ENCODE measurements around the gene LSAMP.

DNA sequence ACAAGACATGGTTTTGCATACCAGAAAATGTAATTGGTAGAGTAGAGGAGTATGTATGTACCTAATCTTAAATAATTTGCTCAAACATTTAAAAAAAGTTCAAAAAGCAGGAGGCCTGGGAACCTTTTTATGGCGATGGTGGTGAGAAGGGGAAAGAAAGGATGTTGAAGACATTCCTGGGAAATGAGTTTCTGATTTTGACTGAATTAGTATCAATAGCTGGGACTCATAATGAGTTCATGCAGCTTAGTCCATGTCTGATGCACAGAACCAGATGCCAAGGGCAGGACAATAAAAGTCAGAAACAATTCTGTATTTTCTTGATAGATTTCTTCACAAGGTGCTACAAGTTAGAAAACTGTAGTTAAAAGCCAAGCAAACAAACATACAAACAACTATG lies 426.6 kb downstream of the LSAMP start:
- TF ChIP-seq, protein P1, sequence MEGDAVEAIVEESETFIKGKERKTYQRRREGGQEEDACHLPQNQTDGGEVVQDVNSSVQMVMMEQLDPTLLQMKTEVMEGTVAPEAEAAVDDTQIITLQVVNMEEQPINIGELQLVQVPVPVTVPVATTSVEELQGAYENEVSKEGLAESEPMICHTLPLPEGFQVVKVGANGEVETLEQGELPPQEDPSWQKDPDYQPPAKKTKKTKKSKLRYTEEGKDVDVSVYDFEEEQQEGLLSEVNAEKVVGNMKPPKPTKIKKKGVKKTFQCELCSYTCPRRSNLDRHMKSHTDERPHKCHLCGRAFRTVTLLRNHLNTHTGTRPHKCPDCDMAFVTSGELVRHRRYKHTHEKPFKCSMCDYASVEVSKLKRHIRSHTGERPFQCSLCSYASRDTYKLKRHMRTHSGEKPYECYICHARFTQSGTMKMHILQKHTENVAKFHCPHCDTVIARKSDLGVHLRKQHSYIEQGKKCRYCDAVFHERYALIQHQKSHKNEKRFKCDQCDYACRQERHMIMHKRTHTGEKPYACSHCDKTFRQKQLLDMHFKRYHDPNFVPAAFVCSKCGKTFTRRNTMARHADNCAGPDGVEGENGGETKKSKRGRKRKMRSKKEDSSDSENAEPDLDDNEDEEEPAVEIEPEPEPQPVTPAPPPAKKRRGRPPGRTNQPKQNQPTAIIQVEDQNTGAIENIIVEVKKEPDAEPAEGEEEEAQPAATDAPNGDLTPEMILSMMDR (conservative IDR thresholded peaks at IDR 0.05; ENCODE audit: low read depth, low read length): no peak
- TF ChIP-seq EZH2 (IDR thresholded peaks at IDR 0.05; ENCODE audit: low read length, unreplicated experiment) (no peak), EZH2phosphoT487 (IDR thresholded peaks at IDR 0.05; ENCODE audit: borderline replicate concordance, low read length) (no peak)

Measured in PC-3 (cell line).